T47D (cell line): ENCODE data around the gene MKS1.

Experiments
- DNase-seq, 2 experiments: peaks; one replicate each; pipeline versions ENCODE4 v3.0.0 to v3.0.0-alpha.2; 2011 to 2012; ENCODE audit warnings: low read depth in 1 of 2, low spot score in 1 of 2
- JUND ChIP-seq: IDR thresholded peaks from 2 replicates; pipeline ENCODE4 v1.6.1; 2012; ENCODE audit warnings: low read depth
- in situ Hi-C: cut with HindIII; loops from 2 replicates; pipeline ENCODE4 v1.10.0; 2016; ENCODE audit warnings: low sequenced_read_pairs, low pct_unique_long_range_greater_than_20kb

MKS1 gene

GRCh38 chr17:58161566-58161965 lies 57.5 kb downstream of the MKS1 start:
- no peak for TF ChIP-seq JUND
- in situ Hi-C loops, result no loop called here
- no peak for DNase-seq

DNA sequence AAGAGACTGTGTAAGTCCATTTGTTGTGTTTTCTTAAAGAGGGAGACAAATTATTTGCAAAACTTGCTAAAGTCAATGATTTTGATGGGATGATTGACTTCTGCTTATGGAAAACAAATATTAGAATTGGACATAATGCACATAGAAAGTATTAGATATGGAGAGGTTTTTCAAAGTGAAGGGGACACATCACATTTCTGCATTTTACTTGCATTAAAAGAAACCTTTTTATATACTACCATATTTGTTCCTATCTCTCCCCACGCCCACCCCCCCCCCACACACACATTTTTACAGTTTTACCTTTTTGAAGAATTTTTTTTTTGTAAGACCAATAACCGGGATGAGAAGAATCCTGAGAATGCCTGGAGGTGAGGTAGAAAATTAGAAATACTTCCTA lies 60.9 kb downstream of the MKS1 start:
- TF ChIP-seq JUND, result no peak

DNA sequence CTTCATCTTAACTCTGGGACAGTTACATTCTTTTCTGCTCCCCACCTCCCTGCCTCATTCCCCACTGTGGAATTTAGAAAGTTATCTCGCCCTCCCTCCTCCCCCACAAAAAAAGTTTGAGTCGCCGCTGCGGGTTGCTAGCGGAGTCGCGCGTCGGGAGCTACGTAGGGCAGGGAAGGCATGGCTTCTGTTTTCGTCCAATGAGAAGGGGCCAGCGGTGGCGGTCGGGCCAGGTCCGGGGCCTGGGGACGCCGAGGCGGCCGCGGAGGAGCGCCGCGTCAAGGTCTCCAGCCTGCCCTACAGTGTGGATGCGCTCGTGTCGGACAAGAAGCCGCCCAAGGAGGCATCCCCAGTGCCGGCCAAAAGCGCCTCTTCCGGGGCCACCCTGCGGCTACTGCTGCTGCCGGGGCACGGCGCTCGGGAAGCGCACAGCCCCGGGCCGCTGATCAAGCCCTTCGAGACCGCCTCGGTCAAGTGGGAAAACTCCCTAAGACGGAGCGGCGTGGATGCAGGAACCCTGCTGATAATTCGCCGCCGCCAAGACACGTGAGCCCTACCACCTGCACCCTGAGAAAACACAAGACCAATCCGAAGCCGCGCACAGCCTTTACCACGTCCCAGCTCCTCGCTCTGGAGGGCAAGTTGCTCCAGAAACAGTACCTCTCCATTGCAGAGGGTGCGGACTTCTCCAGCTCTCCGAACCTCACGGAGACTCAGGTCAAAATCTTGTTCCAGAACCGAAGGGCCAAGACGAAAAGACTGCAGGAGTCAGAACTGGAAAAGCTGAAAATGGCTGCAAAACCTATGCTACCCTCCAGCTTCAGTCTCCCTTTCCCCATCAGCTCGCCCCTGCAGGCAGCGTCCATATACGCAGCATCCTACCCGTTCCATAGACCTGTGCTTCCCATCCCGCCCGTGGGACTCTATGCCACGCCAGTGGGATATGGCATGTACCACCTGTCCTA lies 61.9 kb downstream of the MKS1 start:
- no peak for DNase-seq
- no peak for TF ChIP-seq JUND
- in situ Hi-C loops, result no loop called here

More for the DNA sequence above, 60.9 kb downstream of the MKS1 start:
- in situ Hi-C loops, result no loop called here
- DNase-seq, result no peak
